ENCODE data around the gene MINDY4.

The MINDY4 gene

DNA sequence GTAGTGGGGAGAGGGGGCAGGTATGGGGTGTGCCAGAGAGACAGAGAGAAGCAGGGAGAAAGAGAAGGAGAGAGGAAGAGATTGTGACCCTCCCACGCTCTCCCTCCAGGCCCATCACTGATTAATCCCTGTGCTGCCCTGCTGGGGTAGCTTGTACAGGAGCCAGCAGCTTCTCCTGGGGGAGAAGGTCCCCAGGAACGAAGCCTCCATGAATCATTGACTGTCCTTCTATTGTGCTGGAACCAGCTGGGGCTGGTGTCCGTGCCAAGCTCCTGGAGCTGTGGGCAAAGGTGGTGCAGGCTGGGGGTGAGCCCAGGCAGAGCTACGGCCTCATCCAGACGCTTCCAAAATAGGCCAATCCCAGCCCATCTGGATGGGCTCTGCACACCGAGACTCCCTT, 161.3 kb downstream of the MINDY4 start:
- H3K36me3 ChIP-seq (ENCODE audit: control insufficient read depth in 1 of 2, insufficient read depth in 2 of 2, low read length in 2 of 2), result no peaks in the 10 kb centered on the region
- H4K8ac ChIP-seq (ENCODE audit: low read depth, low read length), result no peak overlapping the region
- peak overlapping the region; percentile 69 for H3K14ac ChIP-seq (ENCODE audit: low read length)
- H3K4ac ChIP-seq (ENCODE audit: low read depth, low read length), result no peak overlapping the region
- H3K4me2 ChIP-seq (ENCODE audit: low read length), result no peak overlapping the region
- H4K12ac ChIP-seq (ENCODE audit: low read depth, low read length), result no peak overlapping the region
- H3K79me2 ChIP-seq (ENCODE audit: control insufficient read depth, insufficient read depth, low read length, poor library complexity), result no peaks in the 10 kb centered on the region
- peaks cover 15% of the 10 kb centered on the region for H3K79me1 ChIP-seq (ENCODE audit: low read length)
- peaks cover 1% of the 10 kb centered on the region for H3K9me3 ChIP-seq (ENCODE audit: insufficient read depth, low read depth, low read length)
- H3K18ac ChIP-seq (ENCODE audit: low read length), result peak overlapping the region; percentile 63
- H3K4me1 ChIP-seq (ENCODE audit: control insufficient read depth in 1 of 2, insufficient read depth in 2 of 2, low read length in 2 of 2), result peaks cover 18 to 21% of the 10 kb centered on the region in 2 experiments
- H3K23ac ChIP-seq (ENCODE audit: low read length), result no peak overlapping the region
- H2AFZ ChIP-seq (ENCODE audit: insufficient read depth, low read length, poor library complexity), result no peak overlapping the region
- H3K9ac ChIP-seq (ENCODE audit: low read length), result no peak overlapping the region
- peak overlapping the region; percentile 16 for H2AK5ac ChIP-seq (ENCODE audit: low read length)
- H3K4me3 ChIP-seq (ENCODE audit: low read depth, low read length), result no peak overlapping the region
- no peak overlapping the region for H2BK5ac ChIP-seq (ENCODE audit: low read depth, low read length, poor library complexity)
- H3K27ac ChIP-seq (ENCODE audit: low read depth, low read length), result peak overlapping the region; percentile 29
- H2BK12ac ChIP-seq (ENCODE audit: low read length), result peak overlapping the region; percentile 76
- H2BK120ac ChIP-seq (ENCODE audit: insufficient read depth, low read length, poor library complexity), result peak overlapping the region; percentile 61
- WGBS (ENCODE audit: extremely low coverage, insufficient coverage, insufficient read length), result no CpG with 5 or more reads among the region's 6 CpGs
- H3K27me3 ChIP-seq (ENCODE audit: insufficient read depth, low read length), result no peaks in the 10 kb centered on the region
- peak overlapping the region; percentile 71 for H4K91ac ChIP-seq (ENCODE audit: low read depth, low read length)
- no peak for DNase-seq

- no CpG with 5 or more reads among the region's 26 CpGs for WGBS (ENCODE audit: extremely low coverage, insufficient coverage, insufficient read length)
These were observed 162.1 kb downstream of the MINDY4 start for GRCh38 chr7:30933124-30933974.

GRCh38 chr7:30934225-30934624, 163.0 kb downstream of the MINDY4 start:
- H3K9me3 ChIP-seq (ENCODE audit: insufficient read depth, low read depth, low read length), result no peaks in the 10 kb centered on the region
- H3K14ac ChIP-seq (ENCODE audit: low read length), result no peak overlapping the region
- H2AFZ ChIP-seq (ENCODE audit: insufficient read depth, low read length, poor library complexity), result no peak overlapping the region
- H3K79me1 ChIP-seq (ENCODE audit: low read length), result peaks cover 15% of the 10 kb centered on the region
- peak overlapping the region; percentile 30 for H4K91ac ChIP-seq (ENCODE audit: low read depth, low read length)
- no peaks in the 10 kb centered on the region for H3K79me2 ChIP-seq (ENCODE audit: control insufficient read depth, insufficient read depth, low read length, poor library complexity)
- no peak overlapping the region for H2BK5ac ChIP-seq (ENCODE audit: low read depth, low read length, poor library complexity)
- no peak overlapping the region for H3K4ac ChIP-seq (ENCODE audit: low read depth, low read length)
- H3K9ac ChIP-seq (ENCODE audit: low read length), result no peak overlapping the region
- H3K27ac ChIP-seq (ENCODE audit: low read depth, low read length), result no peak overlapping the region
- H2BK12ac ChIP-seq (ENCODE audit: low read length), result no peak overlapping the region
- no peak for DNase-seq
- no peak overlapping the region for H3K18ac ChIP-seq (ENCODE audit: low read length)
- peaks cover 18 to 21% of the 10 kb centered on the region in 2 experiments for H3K4me1 ChIP-seq (ENCODE audit: control insufficient read depth in 1 of 2, insufficient read depth in 2 of 2, low read length in 2 of 2)
- H2BK120ac ChIP-seq (ENCODE audit: insufficient read depth, low read length, poor library complexity), result no peak overlapping the region
- H4K8ac ChIP-seq (ENCODE audit: low read depth, low read length), result no peak overlapping the region
- peak overlapping the region; percentile 65 for H2AK5ac ChIP-seq (ENCODE audit: low read length)
- no peaks in the 10 kb centered on the region for H3K27me3 ChIP-seq (ENCODE audit: insufficient read depth, low read length)
- no peak overlapping the region for H3K4me2 ChIP-seq (ENCODE audit: low read length)
- H3K36me3 ChIP-seq (ENCODE audit: control insufficient read depth in 1 of 2, insufficient read depth in 2 of 2, low read length in 2 of 2), result no peaks in the 10 kb centered on the region
- H3K23ac ChIP-seq (ENCODE audit: low read length), result no peak overlapping the region
- no peak overlapping the region for H3K4me3 ChIP-seq (ENCODE audit: low read depth, low read length)
- WGBS (ENCODE audit: extremely low coverage, insufficient coverage, insufficient read length), result no CpG with 5 or more reads among the region's 5 CpGs
- H4K12ac ChIP-seq (ENCODE audit: low read depth, low read length), result no peak overlapping the region

More at GRCh38 chr7:30933124-30933974, 162.1 kb downstream of the MINDY4 start:
- no peak overlapping the region for H4K8ac ChIP-seq (ENCODE audit: low read depth, low read length)
- H4K91ac ChIP-seq (ENCODE audit: low read depth, low read length), result peak overlapping the region; percentile 71
- no peak overlapping the region for H4K12ac ChIP-seq (ENCODE audit: low read depth, low read length)
- H3K4me1 ChIP-seq (ENCODE audit: control insufficient read depth in 1 of 2, insufficient read depth in 2 of 2, low read length in 2 of 2), result peaks cover 18 to 21% of the 10 kb centered on the region in 2 experiments
- H3K9ac ChIP-seq (ENCODE audit: low read length), result no peak overlapping the region
- no peak overlapping the region for H3K18ac ChIP-seq (ENCODE audit: low read length)
- H3K23ac ChIP-seq (ENCODE audit: low read length), result no peak overlapping the region
- peak overlapping the region; percentile 61 for H2BK120ac ChIP-seq (ENCODE audit: insufficient read depth, low read length, poor library complexity)
- peaks cover 15% of the 10 kb centered on the region for H3K79me1 ChIP-seq (ENCODE audit: low read length)
- no peak overlapping the region for H3K4me2 ChIP-seq (ENCODE audit: low read length)
- no peaks in the 10 kb centered on the region for H3K9me3 ChIP-seq (ENCODE audit: insufficient read depth, low read depth, low read length)
- no peak overlapping the region for H3K4me3 ChIP-seq (ENCODE audit: low read depth, low read length)
- no peak for DNase-seq
- H2AFZ ChIP-seq (ENCODE audit: insufficient read depth, low read length, poor library complexity), result no peak overlapping the region
- H2BK12ac ChIP-seq (ENCODE audit: low read length), result peak overlapping the region; percentile 29
- H3K79me2 ChIP-seq (ENCODE audit: control insufficient read depth, insufficient read depth, low read length, poor library complexity), result no peaks in the 10 kb centered on the region
- H3K27ac ChIP-seq (ENCODE audit: low read depth, low read length), result no peak overlapping the region
- no peaks in the 10 kb centered on the region for H3K27me3 ChIP-seq (ENCODE audit: insufficient read depth, low read length)
- H3K4ac ChIP-seq (ENCODE audit: low read depth, low read length), result no peak overlapping the region
- H2BK5ac ChIP-seq (ENCODE audit: low read depth, low read length, poor library complexity), result no peak overlapping the region
- peak overlapping the region; percentile 16 for H2AK5ac ChIP-seq (ENCODE audit: low read length)
- H3K36me3 ChIP-seq (ENCODE audit: control insufficient read depth in 1 of 2, insufficient read depth in 2 of 2, low read length in 2 of 2), result no peaks in the 10 kb centered on the region
- no peak overlapping the region for H3K14ac ChIP-seq (ENCODE audit: low read length)

GRCh38 chr7:30934732-30935568, 163.7 kb downstream of the MINDY4 start:
- no peak for DNase-seq
- Histone ChIP-seq H3K18ac (ENCODE audit: low read length) (no peak overlapping the region), H3K4me1 (ENCODE audit: control insufficient read depth in 1 of 2, insufficient read depth in 2 of 2, low read length in 2 of 2) (peaks cover 18 to 19% of the 10 kb centered on the region in 2 experiments), H3K79me1 (ENCODE audit: low read length) (peaks cover 15% of the 10 kb centered on the region), H3K4ac (ENCODE audit: low read depth, low read length) (no peak overlapping the region), H3K27ac (ENCODE audit: low read depth, low read length) (no peak overlapping the region), H2BK5ac (ENCODE audit: low read depth, low read length, poor library complexity) (no peak overlapping the region), H2AK5ac (ENCODE audit: low read length) (no peak overlapping the region), H4K12ac (ENCODE audit: low read depth, low read length) (no peak overlapping the region), H3K23ac (ENCODE audit: low read length) (no peak overlapping the region), H3K4me2 (ENCODE audit: low read length) (no peak overlapping the region), H3K4me3 (ENCODE audit: low read depth, low read length) (no peak overlapping the region), H3K27me3 (ENCODE audit: insufficient read depth, low read length) (no peaks in the 10 kb centered on the region), H2BK120ac (ENCODE audit: insufficient read depth, low read length, poor library complexity) (no peak overlapping the region), H3K9me3 (ENCODE audit: insufficient read depth, low read depth, low read length) (no peaks in the 10 kb centered on the region), H3K36me3 (ENCODE audit: control insufficient read depth in 1 of 2, insufficient read depth in 2 of 2, low read length in 2 of 2) (no peaks in the 10 kb centered on the region), H3K9ac (ENCODE audit: low read length) (no peak overlapping the region), H2BK12ac (ENCODE audit: low read length) (no peak overlapping the region), H4K8ac (ENCODE audit: low read depth, low read length) (no peak overlapping the region), H3K79me2 (ENCODE audit: control insufficient read depth, insufficient read depth, low read length, poor library complexity) (no peaks in the 10 kb centered on the region), H4K91ac (ENCODE audit: low read depth, low read length) (peak overlapping the region; percentile 30), H3K14ac (ENCODE audit: low read length) (no peak overlapping the region), H2AFZ (ENCODE audit: insufficient read depth, low read length, poor library complexity) (no peak overlapping the region)
- WGBS (ENCODE audit: extremely low coverage, insufficient coverage, insufficient read length), result no CpG with 5 or more reads among the region's 6 CpGs
